ENCODE data around the gene HAPLN3.

GRCh38 chr15:88911766-88912118 is 16.4 kb upstream of the HAPLN3 start:
- TF ChIP-seq CTCF (IDR thresholded peaks at IDR 0.05 in 4 of 5, conservative IDR thresholded peaks at IDR 0.05 in 1 of 5): peak in 2 of 5 experiments; percentile 15 to 26
- TF ChIP-seq POLR2A (IDR thresholded peaks at IDR 0.05): peak; percentile 97 to 98
